GM19455 (cell line): Measurements from ENCODE around the gene SCFD1.
"Not testable (repeated sequence)": the region's sequence is repeated elsewhere in the genome, so short reads cannot be mapped to it uniquely, and the experiment has no call there.

Experiments
- ATAC-seq: cut with Tn5 transposase; IDR thresholded peaks from one replicate; pipeline ENCODE4 v1.9.1; 2021; ENCODE audit not compliant: unreplicated experiment

The SCFD1 gene

GRCh38 chr14:30673071-30673470 is 51.0 kb downstream of the SCFD1 start:
- no peak for ATAC-seq

- ATAC-seq = no peak
Observed at GRCh38 chr14:30678926-30679431, 56.9 kb downstream of the SCFD1 start.

GRCh38 chr14:30680036-30680435 is 57.9 kb downstream of the SCFD1 start:
- no peak for ATAC-seq

GRCh38 chr14:30680776-30681175 is 58.7 kb downstream of the SCFD1 start:
- not testable (repeated sequence) for ATAC-seq

GRCh38 chr14:30681752-30682355 is 59.7 kb downstream of the SCFD1 start:
- no peak for ATAC-seq

- ATAC-seq = not testable (repeated sequence)
Observed at GRCh38 chr14:30690487-30691355, 68.6 kb downstream of the SCFD1 start.

GRCh38 chr14:30691751-30692398 is 69.8 kb downstream of the SCFD1 start:
- ATAC-seq = no peak

- ATAC-seq = no peak
Observed at GRCh38 chr14:30692669-30693068, 70.5 kb downstream of the SCFD1 start.

- no peak for ATAC-seq
Observed at GRCh38 chr14:30698463-30698862, 76.3 kb downstream of the SCFD1 start.

- no peak for ATAC-seq
Observed at GRCh38 chr14:30706704-30707103, 84.6 kb downstream of the SCFD1 start.

GRCh38 chr14:30708157-30708556 is 86.0 kb downstream of the SCFD1 start:
- ATAC-seq = no peak

- ATAC-seq = no peak
Observed at GRCh38 chr14:30709201-30709600, 87.1 kb downstream of the SCFD1 start.

- no peak for ATAC-seq
Observed at GRCh38 chr14:30710876-30711275, 88.8 kb downstream of the SCFD1 start.

GRCh38 chr14:30719137-30719536 is 97.0 kb downstream of the SCFD1 start:
- no peak for ATAC-seq

GRCh38 chr14:30725763-30726162 is 103.6 kb downstream of the SCFD1 start:
- no peak for ATAC-seq

GRCh38 chr14:30728471-30728870 is 106.4 kb downstream of the SCFD1 start:
- no peak for ATAC-seq

GRCh38 chr14:30737916-30738315 is 115.8 kb downstream of the SCFD1 start:
- ATAC-seq = no peak

- no peak for ATAC-seq
Observed at GRCh38 chr14:30738978-30739377, 116.9 kb downstream of the SCFD1 start.

- no peak for ATAC-seq
Observed at GRCh38 chr14:30748343-30748742, 126.2 kb downstream of the SCFD1 start.

- ATAC-seq = no peak
Observed at GRCh38 chr14:30751646-30752416, 129.7 kb downstream of the SCFD1 start.

GRCh38 chr14:30753452-30753851 is 131.3 kb downstream of the SCFD1 start:
- no peak for ATAC-seq
